Hepatocyte (in vitro differentiated cells): ENCODE results near the gene DENND1A.

Experiments used
- EZH2phosphoT487 ChIP-seq: fragments of 200-600 bp; sonication (generic); IDR thresholded peaks from one replicate; pipeline ENCODE4 v1.6.1; 2018; ENCODE audit warnings: antibody characterized with exemption, mild to moderate bottlenecking, low read depth, moderate library complexity; ENCODE audit not compliant: unreplicated experiment, severe bottlenecking
- TF ChIP-seq, protein P1 (sequence below): fragments of 200-600 bp; sonication (generic); IDR thresholded peaks from 2 replicates; pipeline ENCODE4 v1.5.1; 2016; ENCODE audit warnings: antibody characterized with exemption, mild to moderate bottlenecking; ENCODE audit not compliant: poor library complexity

DNA sequence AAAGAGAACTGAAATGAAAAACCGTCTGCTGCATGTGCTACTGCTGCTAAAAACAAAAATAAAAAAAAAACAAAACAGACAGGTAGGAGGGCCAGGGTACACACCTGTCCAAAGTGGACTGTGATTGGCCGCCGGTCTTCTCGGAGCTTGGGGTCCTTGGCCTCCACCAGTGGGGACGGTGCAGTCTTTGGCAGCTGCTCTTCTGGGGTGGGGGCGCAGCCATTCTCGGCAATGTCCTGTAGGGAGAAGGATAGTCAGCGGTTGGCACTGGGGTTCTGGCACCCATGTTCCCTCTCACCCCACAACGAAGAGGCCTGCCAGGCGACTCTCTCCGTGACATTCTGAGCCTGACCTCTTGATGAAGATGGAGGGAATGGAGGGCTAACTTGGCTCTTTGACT is 489.7 kb downstream of the DENND1A start:
- TF ChIP-seq, protein P1, sequence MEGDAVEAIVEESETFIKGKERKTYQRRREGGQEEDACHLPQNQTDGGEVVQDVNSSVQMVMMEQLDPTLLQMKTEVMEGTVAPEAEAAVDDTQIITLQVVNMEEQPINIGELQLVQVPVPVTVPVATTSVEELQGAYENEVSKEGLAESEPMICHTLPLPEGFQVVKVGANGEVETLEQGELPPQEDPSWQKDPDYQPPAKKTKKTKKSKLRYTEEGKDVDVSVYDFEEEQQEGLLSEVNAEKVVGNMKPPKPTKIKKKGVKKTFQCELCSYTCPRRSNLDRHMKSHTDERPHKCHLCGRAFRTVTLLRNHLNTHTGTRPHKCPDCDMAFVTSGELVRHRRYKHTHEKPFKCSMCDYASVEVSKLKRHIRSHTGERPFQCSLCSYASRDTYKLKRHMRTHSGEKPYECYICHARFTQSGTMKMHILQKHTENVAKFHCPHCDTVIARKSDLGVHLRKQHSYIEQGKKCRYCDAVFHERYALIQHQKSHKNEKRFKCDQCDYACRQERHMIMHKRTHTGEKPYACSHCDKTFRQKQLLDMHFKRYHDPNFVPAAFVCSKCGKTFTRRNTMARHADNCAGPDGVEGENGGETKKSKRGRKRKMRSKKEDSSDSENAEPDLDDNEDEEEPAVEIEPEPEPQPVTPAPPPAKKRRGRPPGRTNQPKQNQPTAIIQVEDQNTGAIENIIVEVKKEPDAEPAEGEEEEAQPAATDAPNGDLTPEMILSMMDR, result no peak
- no peak for TF ChIP-seq EZH2phosphoT487
